ENCODE measurements around the gene RIPPLY1.

The RIPPLY1 gene

GRCh38 chrX:106927700-106928099, 24.6 kb upstream of the RIPPLY1 start:
- no peaks in the 10 kb centered on the region for H3K36me3 ChIP-seq (replicated peaks)
- no peaks in the 10 kb centered on the region for H3K27me3 ChIP-seq (replicated peaks)
- no peak overlapping the region for H3K4me3 ChIP-seq (ENCODE audit: low read depth, low read length)
- no peak for TF ChIP-seq CTCF (IDR thresholded peaks at IDR 0.05; ENCODE audit: low read depth, low read length, missing control alignments)
- H3K27ac ChIP-seq = no peak overlapping the region
- no peak for DNase-seq
- in situ Hi-C loops (cut with HindIII; ENCODE audit: low pct_ligation_motif_present, low sequenced_read_pairs) = no loop called here

GRCh38 chrX:106927023-106927422, 23.9 kb upstream of the RIPPLY1 start:
- Histone ChIP-seq H3K27ac (no peak overlapping the region), H3K36me3 (replicated peaks) (no peaks in the 10 kb centered on the region), H3K27me3 (replicated peaks) (no peaks in the 10 kb centered on the region), H3K4me3 (ENCODE audit: low read depth, low read length) (no peak overlapping the region)
- in situ Hi-C loops (cut with HindIII; ENCODE audit: low pct_ligation_motif_present, low sequenced_read_pairs) = no loop called here
- no peak for TF ChIP-seq CTCF (IDR thresholded peaks at IDR 0.05; ENCODE audit: low read depth, low read length, missing control alignments)
- DNase-seq = no peak

- Histone ChIP-seq H3K27ac (no peak overlapping the region), H3K4me3 (ENCODE audit: low read depth, low read length) (no peak overlapping the region), H3K27me3 (replicated peaks) (no peaks in the 10 kb centered on the region), H3K36me3 (replicated peaks) (no peaks in the 10 kb centered on the region)
- in situ Hi-C loops (cut with HindIII; ENCODE audit: low pct_ligation_motif_present, low sequenced_read_pairs) = no loop called here
- no peak for DNase-seq
- TF ChIP-seq CTCF (IDR thresholded peaks at IDR 0.05; ENCODE audit: low read depth, low read length, missing control alignments) = no peak
Observed at GRCh38 chrX:106921637-106922036, 18.5 kb upstream of the RIPPLY1 start.

- no peak within 1 kb of the TSS for H3K4me3 ChIP-seq (ENCODE audit: low read depth, low read length)
- TF ChIP-seq CTCF (IDR thresholded peaks at IDR 0.05; ENCODE audit: low read depth, low read length, missing control alignments) = no peak
- no peaks in the 10 kb centered on the region for H3K36me3 ChIP-seq (replicated peaks)
- H3K27ac ChIP-seq = no peak within 1 kb of the TSS
- DNase-seq = no peak
- no peaks in the 10 kb centered on the region for H3K27me3 ChIP-seq (replicated peaks)
- in situ Hi-C loops (cut with HindIII; ENCODE audit: low pct_ligation_motif_present, low sequenced_read_pairs) = no loop called here
Observed at GRCh38 chrX:106919932-106920452, 16.9 kb upstream of the RIPPLY1 start, which contains the start of gene CLDN2. CLDN2 (plus strand) TSS chrX:106920402; CDS start chrX:106928229, 7,827 bp downstream.

GRCh38 chrX:106917830-106918500, 14.8 kb upstream of the RIPPLY1 start:
- Histone ChIP-seq H3K27ac (no peak overlapping the region), H3K27me3 (replicated peaks) (no peaks in the 10 kb centered on the region), H3K36me3 (replicated peaks) (no peaks in the 10 kb centered on the region), H3K4me3 (ENCODE audit: low read depth, low read length) (no peak overlapping the region)
- TF ChIP-seq CTCF (IDR thresholded peaks at IDR 0.05; ENCODE audit: low read depth, low read length, missing control alignments) = no peak
- peak; percentile 43 for DNase-seq
- in situ Hi-C loops (cut with HindIII; ENCODE audit: low pct_ligation_motif_present, low sequenced_read_pairs) = no loop called here

- Histone ChIP-seq H3K4me3 (ENCODE audit: low read depth, low read length) (no peak overlapping the region), H3K27me3 (replicated peaks) (no peaks in the 10 kb centered on the region), H3K36me3 (replicated peaks) (no peaks in the 10 kb centered on the region), H3K27ac (no peak overlapping the region)
- TF ChIP-seq CTCF (IDR thresholded peaks at IDR 0.05; ENCODE audit: low read depth, low read length, missing control alignments) = no peak
- in situ Hi-C loops (cut with HindIII; ENCODE audit: low pct_ligation_motif_present, low sequenced_read_pairs) = no loop called here
- DNase-seq = no peak
Observed at GRCh38 chrX:106912864-106913263, 9.7 kb upstream of the RIPPLY1 start.

All from brain microvascular endothelial cell (primary cell).